Endothelial cell of umbilical vein (primary cell): ENCODE data around the gene LTBP2. TPM values are rescaled to one million over a fixed set of nuclear protein-coding genes. Genes with fewer than 3 reads are reported as not detected.

Source experiments
- BruUV-seq: library from RNA; stranded (reverse); fragments of 400-500 nt; replicated peaks from 2 replicates; lab custom pipeline; 2021; lab: Mats Ljungman, UMichigan
- CTCF ChIA-PET: fragments of 300-600, 350-600 bp; sonication (Branson Sonifier 250); formaldehyde crosslinking; loops from one replicate; lab custom pipeline; 2021; ENCODE audit warnings: antibody characterized with exemption, inconsistent platforms; lab: Charles Lee
- POLR2A ChIA-PET: fragments of 300-600, 350-600 bp; sonication (Branson Sonifier 250); formaldehyde crosslinking; loops from one replicate; lab custom pipeline; 2021; ENCODE audit warnings: antibody characterized with exemption, inconsistent platforms; lab: Charles Lee
- DNase-seq: peaks from one replicate; pipeline ENCODE4 v3.0.0-alpha.2; 2011; ENCODE audit warnings: low read depth, low spot score
- FAIRE-seq: peaks from 2 replicates; lab custom pipeline; 2011; peaks lifted over from hg19 to GRCh38; lab: Jason Lieb, UNC
- H2AFZ ChIP-seq: 2 replicates; pipeline ENCODE4 v1.6.0; 2012; ENCODE audit warnings: low read depth, low read length, control low read depth, inconsistent platforms
- H3K27ac ChIP-seq: 2 replicates; pipeline ENCODE4 v1.5.1; 2011; ENCODE audit warnings: low read depth, mild to moderate bottlenecking, control low read depth, low read length, moderate library complexity; ENCODE audit not compliant: insufficient read depth
- H3K27me3 ChIP-seq, 2 experiments: 2 replicates each; pipeline versions ENCODE4 v1.6.0 to v1.6.1; 2011; ENCODE audit warnings: low read length in 2 of 2, mixed read lengths in 1 of 2; ENCODE audit not compliant: control insufficient read depth in 2 of 2, insufficient read depth in 2 of 2
- H3K36me3 ChIP-seq, 2 experiments: 2 replicates in 1 of 2; 3 replicates in 1 of 2; pipeline ENCODE4 v1.5.1; 2011; ENCODE audit warnings: low read length in 2 of 2, mild to moderate bottlenecking in 1 of 2, moderate library complexity in 1 of 2; ENCODE audit not compliant: control insufficient read depth in 2 of 2, insufficient read depth in 2 of 2; ENCODE audit errors: extremely low read depth in 1 of 2
- H3K4me1 ChIP-seq: 3 replicates; pipeline ENCODE4 v1.5.1; 2011; ENCODE audit warnings: mild to moderate bottlenecking, low read length; ENCODE audit not compliant: control insufficient read depth, insufficient read depth; ENCODE audit errors: extremely low read depth
- H3K4me2 ChIP-seq: 2 replicates; pipeline ENCODE4 v1.6.1; 2011; ENCODE audit warnings: low read length, control low read depth, mixed read lengths; ENCODE audit not compliant: insufficient read depth
- H3K4me3 ChIP-seq, 3 experiments: fragments of 200-600 bp in 1 of 3; sonication (generic), shearing (Covaris generic) in 1 of 3; replicated peaks in 1 of 3; 2 replicates each; pipeline ENCODE4 v1.5.1; 2011 to 2016; ENCODE audit warnings: control low read depth in 3 of 3, low read length in 3 of 3, mild to moderate bottlenecking in 2 of 3, inconsistent platforms in 1 of 3, low read depth in 1 of 3, moderate library complexity in 1 of 3; ENCODE audit not compliant: insufficient read depth in 1 of 3
- H3K79me2 ChIP-seq: 2 replicates; pipeline ENCODE4 v1.6.0; 2012; ENCODE audit warnings: low read length, inconsistent platforms; ENCODE audit not compliant: control insufficient read depth, insufficient read depth
- H3K9ac ChIP-seq: replicated peaks from 2 replicates; pipeline ENCODE3; 2011; ENCODE audit warnings: low read length, control low read depth; ENCODE audit not compliant: insufficient read depth; ENCODE audit errors: extremely low read depth
- H3K9me1 ChIP-seq: replicated peaks from 3 replicates; pipeline ENCODE4 v1.6.0; 2011; ENCODE audit warnings: mild to moderate bottlenecking, low read length; ENCODE audit not compliant: control insufficient read depth, insufficient read depth; ENCODE audit errors: extremely low read depth
- H3K9me3 ChIP-seq: replicated peaks from 2 replicates; pipeline ENCODE4 v1.5.1; 2012; ENCODE audit warnings: low read length, inconsistent platforms; ENCODE audit not compliant: control insufficient read depth, insufficient read depth
- H4K20me1 ChIP-seq: replicated peaks from 2 replicates; pipeline ENCODE3; 2011; ENCODE audit warnings: mild to moderate bottlenecking, low read length; ENCODE audit not compliant: control insufficient read depth, insufficient read depth; ENCODE audit errors: extremely low read depth
- CTCF ChIP-seq, 2 donors: IDR thresholded peaks; 1 replicate in 1 of 2; 2 replicates in 1 of 2; pipeline ENCODE4 v1.5.1; 2011; ENCODE audit warnings: low read length in 2 of 2, mild to moderate bottlenecking in 2 of 2, moderate library complexity in 2 of 2, control low read depth in 1 of 2, inconsistent platforms in 1 of 2, low read depth in 1 of 2; ENCODE audit not compliant: insufficient read depth in 1 of 2; ENCODE audit errors: extremely low read depth in 1 of 2
- EZH2 ChIP-seq: IDR thresholded peaks from 2 replicates; pipeline ENCODE4 v1.6.1; 2012; ENCODE audit warnings: borderline replicate concordance, low read depth, mild to moderate bottlenecking, moderate library complexity, low read length, inconsistent platforms; ENCODE audit not compliant: severe bottlenecking
- FOS ChIP-seq: IDR thresholded peaks from 2 replicates; pipeline ENCODE4 v1.6.1; 2011; ENCODE audit warnings: mild to moderate bottlenecking, low read length, moderate library complexity, borderline replicate concordance; ENCODE audit not compliant: insufficient read depth
- GATA2 ChIP-seq: IDR thresholded peaks from 2 replicates; pipeline ENCODE4 v1.7.0; 2011; ENCODE audit warnings: low read depth, mild to moderate bottlenecking, moderate library complexity, mixed read lengths, low read length; ENCODE audit not compliant: insufficient read length, insufficient read depth
- JUN ChIP-seq: IDR thresholded peaks from 2 replicates; pipeline ENCODE4 v1.6.1; 2011; ENCODE audit warnings: borderline replicate concordance, low read depth; ENCODE audit not compliant: insufficient read length, insufficient read depth
- MAX ChIP-seq: IDR thresholded peaks from 2 replicates; pipeline ENCODE4 v1.6.1; 2011; ENCODE audit not compliant: insufficient read depth, insufficient read length
- MYC ChIP-seq: IDR thresholded peaks from one replicate; pipeline ENCODE4 v1.6.1; 2011; ENCODE audit warnings: mild to moderate bottlenecking, low read depth, low read length
- POLR2A ChIP-seq: IDR thresholded peaks from 2 replicates; pipeline ENCODE4 v1.6.1; 2012; ENCODE audit warnings: low read depth, mild to moderate bottlenecking, control low read depth, low read length
- POLR2AphosphoS5 ChIP-seq: IDR thresholded peaks from 2 replicates; pipeline ENCODE4 v1.6.1; 2012; ENCODE audit warnings: low read depth, mild to moderate bottlenecking, control low read depth, low read length, moderate library complexity; ENCODE audit not compliant: insufficient read depth
- dilution Hi-C: fragments of 300-500 bp; cut with MboI; formaldehyde crosslinking; loops from one replicate; pipeline ENCODE4 v1.15.0; 2019; ENCODE audit warnings: low sequenced_read_pairs; ENCODE audit not compliant: extremely low pct_ligation_motif_present
- intact Hi-C: fragments of 100-400 bp; cut with micrococcal nuclease; formaldehyde crosslinking; loops from one replicate; pipeline ENCODE4 v1.10.0; 2022
- polyA plus RNA-seq, 4 experiments: library from polyadenylated mRNA; depleted of rRNA in 3 of 4; stranded (reverse) in 3 of 4; unstranded in 1 of 4; fragments of >200 nt; gene quantifications; 2 replicates each; pipeline versions ENCODE4 v1.2.1 to v1.2.3, GENCODE V29; 2011 to 2012; ENCODE audit warnings: missing spikeins in 1 of 4
- total RNA-seq: library from RNA; stranded (reverse); gene quantifications from 2 replicates; pipeline ENCODE4 v1.2.3, GENCODE V29; 2021

Gene LTBP2
- total and polyA plus RNA-seq, 2 donors (not counting 3 experiments of a cell fraction or from before 2014, with no cell fraction given): 209 to 268 TPM

GRCh38 chr14:74472601-74473000 lies 139.4 kb downstream of the LTBP2 start:
- Histone ChIP-seq H3K79me2 (no peaks in the 10 kb centered on the region), H4K20me1 (no peaks in the 10 kb centered on the region), H3K9me3 (no peaks in the 10 kb centered on the region), H2AFZ (no peak overlapping the region), H3K4me1 (no peaks in the 10 kb centered on the region), H3K27ac (no peak overlapping the region), H3K9ac (no peak overlapping the region), H3K27me3 (no peaks in the 10 kb centered on the region), H3K4me2 (no peak overlapping the region), H3K4me3 (no peak overlapping the region), H3K36me3 (peaks cover 0 to 12% of the 10 kb centered on the region in 2 experiments), H3K9me1 (no peaks in the 10 kb centered on the region)
- intact Hi-C loops (no loop called here), dilution Hi-C loops (no loop called here)
- FAIRE-seq (no peak), DNase-seq (no peak)
- no peak for TF ChIP-seq JUN
- POLR2A ChIA-PET: no interaction called here
- BruUV-seq: no TSS peak
- CTCF ChIA-PET: no interaction called here

- TF ChIP-seq MYC (no peak), JUN (no peak), EZH2 (no peak), GATA2 (no peak), MAX (no peak), CTCF (IDR thresholded peaks at IDR 0.05; ENCODE audit: extremely low read depth in 1 of 2, insufficient read depth in 1 of 2, low read depth in 1 of 2, low read length in 2 of 2) (no peak), FOS (no peak), POLR2AphosphoS5 (no peak), POLR2A (no peak)
- Histone ChIP-seq H3K4me3 (no peak overlapping the region), H2AFZ (no peak overlapping the region), H3K9me3 (no peaks in the 10 kb centered on the region), H4K20me1 (no peaks in the 10 kb centered on the region), H3K36me3 (peaks cover 0 to 9% of the 10 kb centered on the region in 2 experiments), H3K79me2 (no peaks in the 10 kb centered on the region), H3K9me1 (no peaks in the 10 kb centered on the region), H3K27me3 (peaks cover 0 to 3% of the 10 kb centered on the region in 2 experiments), H3K27ac (no peak overlapping the region), H3K4me1 (no peaks in the 10 kb centered on the region), H3K9ac (no peak overlapping the region), H3K4me2 (no peak overlapping the region)
- CTCF ChIA-PET: interaction anchor here (1.1 kb wide), 1 partner anchor 9 kb away, joined by 3 read pairs; no protein-coding TSS in a partner anchor
- no TSS peak for BruUV-seq
- dilution Hi-C loops: no loop called here
- FAIRE-seq (peak; percentile 18), DNase-seq (peak; percentile 52)
- POLR2A ChIA-PET: no interaction called here
- intact Hi-C loops: no loop called here
These were observed 142.2 kb downstream of the LTBP2 start for GRCh38 chr14:74469548-74470518.
